Measurements from ENCODE around the gene GDF3. TPM values are rescaled to one million over a fixed set of nuclear protein-coding genes. Genes with fewer than 3 reads are reported as not detected.
A peak's percentile ranks its signal among the peaks of the same experiment; 100 is the strongest.
"Not testable (repeated sequence)": the region's sequence is repeated elsewhere in the genome, so short reads cannot be mapped to it uniquely, and the experiment has no call there.

GDF3 gene
- total RNA-seq, 1 experiment from 2014 or later = 172 TPM

GRCh38 chr12:7693793-7694192 is 1.8 kb downstream of the GDF3 start:
- peak; percentile 28 for DNase-seq
- H3K36me3 ChIP-seq (replicated peaks; ENCODE audit: control insufficient read depth, insufficient read depth, low read length) = no peaks in the 10 kb centered on the region
- H3K27me3 ChIP-seq (ENCODE audit: control insufficient read depth, insufficient read depth, low read length) = no peaks in the 10 kb centered on the region
- H3K4me3 ChIP-seq (ENCODE audit: insufficient read depth, low read depth, low read length) = peak overlapping the region; percentile 14; the same call in 1 of the 2 replicates

- H3K4me3 ChIP-seq (ENCODE audit: insufficient read depth, low read depth, low read length) = no peak overlapping the region
- no peaks in the 10 kb centered on the region for H3K27me3 ChIP-seq (ENCODE audit: control insufficient read depth, insufficient read depth, low read length)
- H3K36me3 ChIP-seq (replicated peaks; ENCODE audit: control insufficient read depth, insufficient read depth, low read length) = no peaks in the 10 kb centered on the region
- DNase-seq = no peak
Measured at GRCh38 chr12:7681535-7681934, 14.0 kb downstream of the GDF3 start.

GRCh38 chr12:7679251-7680045 is 16.1 kb downstream of the GDF3 start:
- no peaks in the 10 kb centered on the region for H3K36me3 ChIP-seq (replicated peaks; ENCODE audit: control insufficient read depth, insufficient read depth, low read length)
- H3K4me3 ChIP-seq (ENCODE audit: insufficient read depth, low read depth, low read length) = no peak overlapping the region
- DNase-seq = no peak
- no peaks in the 10 kb centered on the region for H3K27me3 ChIP-seq (ENCODE audit: control insufficient read depth, insufficient read depth, low read length)

GRCh38 chr12:7678744-7679143 is 16.8 kb downstream of the GDF3 start:
- Histone ChIP-seq H3K36me3 (replicated peaks; ENCODE audit: control insufficient read depth, insufficient read depth, low read length) (no peaks in the 10 kb centered on the region), H3K4me3 (ENCODE audit: insufficient read depth, low read depth, low read length) (no peak overlapping the region), H3K27me3 (ENCODE audit: control insufficient read depth, insufficient read depth, low read length) (no peaks in the 10 kb centered on the region)
- no peak for DNase-seq

- H3K36me3 ChIP-seq (replicated peaks; ENCODE audit: control insufficient read depth, insufficient read depth, low read length); H3K27me3 ChIP-seq (ENCODE audit: control insufficient read depth, insufficient read depth, low read length); H3K4me3 ChIP-seq (ENCODE audit: insufficient read depth, low read depth, low read length): not testable (repeated sequence)
- peak; percentile 74 for DNase-seq
Measured at GRCh38 chr12:7677432-7677888, 18.1 kb downstream of the GDF3 start.

- not testable (repeated sequence) for DNase-seq; H3K36me3 ChIP-seq (replicated peaks; ENCODE audit: control insufficient read depth, insufficient read depth, low read length); H3K4me3 ChIP-seq (ENCODE audit: insufficient read depth, low read depth, low read length); H3K27me3 ChIP-seq (ENCODE audit: control insufficient read depth, insufficient read depth, low read length)
Measured at GRCh38 chr12:7675455-7675854, 20.1 kb downstream of the GDF3 start.

GRCh38 chr12:7668171-7668570 is 27.4 kb downstream of the GDF3 start:
- no peaks in the 10 kb centered on the region for H3K27me3 ChIP-seq (ENCODE audit: control insufficient read depth, insufficient read depth, low read length)
- H3K4me3 ChIP-seq (ENCODE audit: insufficient read depth, low read depth, low read length) = no peak overlapping the region
- no peaks in the 10 kb centered on the region for H3K36me3 ChIP-seq (replicated peaks; ENCODE audit: control insufficient read depth, insufficient read depth, low read length)
- no peak for DNase-seq

GRCh38 chr12:7667125-7667524 is 28.4 kb downstream of the GDF3 start:
- DNase-seq = peak; percentile 65
- H3K4me3 ChIP-seq (ENCODE audit: insufficient read depth, low read depth, low read length) = no peak overlapping the region
- no peaks in the 10 kb centered on the region for H3K27me3 ChIP-seq (ENCODE audit: control insufficient read depth, insufficient read depth, low read length)
- no peaks in the 10 kb centered on the region for H3K36me3 ChIP-seq (replicated peaks; ENCODE audit: control insufficient read depth, insufficient read depth, low read length)

- no peak for DNase-seq
- H3K36me3 ChIP-seq (replicated peaks; ENCODE audit: control insufficient read depth, insufficient read depth, low read length) = no peaks in the 10 kb centered on the region
- H3K27me3 ChIP-seq (ENCODE audit: control insufficient read depth, insufficient read depth, low read length) = no peaks in the 10 kb centered on the region
- no peak overlapping the region for H3K4me3 ChIP-seq (ENCODE audit: insufficient read depth, low read depth, low read length)
Measured at GRCh38 chr12:7666595-7666994, 29.0 kb downstream of the GDF3 start.

GRCh38 chr12:7661741-7662140 is 33.8 kb downstream of the GDF3 start:
- no peaks in the 10 kb centered on the region for H3K36me3 ChIP-seq (replicated peaks; ENCODE audit: control insufficient read depth, insufficient read depth, low read length)
- H3K27me3 ChIP-seq (ENCODE audit: control insufficient read depth, insufficient read depth, low read length) = no peaks in the 10 kb centered on the region
- H3K4me3 ChIP-seq (ENCODE audit: insufficient read depth, low read depth, low read length) = no peak overlapping the region
- DNase-seq = no peak

GRCh38 chr12:7656121-7656520 is 39.5 kb downstream of the GDF3 start:
- H3K27me3 ChIP-seq (ENCODE audit: control insufficient read depth, insufficient read depth, low read length) = no peaks in the 10 kb centered on the region
- no peak overlapping the region for H3K4me3 ChIP-seq (ENCODE audit: insufficient read depth, low read depth, low read length)
- no peak for DNase-seq
- no peaks in the 10 kb centered on the region for H3K36me3 ChIP-seq (replicated peaks; ENCODE audit: control insufficient read depth, insufficient read depth, low read length)

GRCh38 chr12:7650091-7650490 is 45.5 kb downstream of the GDF3 start:
- Histone ChIP-seq H3K4me3 (ENCODE audit: insufficient read depth, low read depth, low read length) (no peak overlapping the region), H3K27me3 (ENCODE audit: control insufficient read depth, insufficient read depth, low read length) (no peaks in the 10 kb centered on the region), H3K36me3 (replicated peaks; ENCODE audit: control insufficient read depth, insufficient read depth, low read length) (no peaks in the 10 kb centered on the region)
- no peak for DNase-seq

GRCh38 chr12:7647071-7647470 is 48.5 kb downstream of the GDF3 start:
- Histone ChIP-seq H3K36me3 (replicated peaks; ENCODE audit: control insufficient read depth, insufficient read depth, low read length) (no peaks in the 10 kb centered on the region), H3K4me3 (ENCODE audit: insufficient read depth, low read depth, low read length) (no peak overlapping the region), H3K27me3 (ENCODE audit: control insufficient read depth, insufficient read depth, low read length) (no peaks in the 10 kb centered on the region)
- DNase-seq = no peak

GRCh38 chr12:7646178-7646475 is 49.4 kb downstream of the GDF3 start:
- H3K36me3 ChIP-seq (replicated peaks; ENCODE audit: control insufficient read depth, insufficient read depth, low read length) = no peaks in the 10 kb centered on the region
- no peak overlapping the region for H3K4me3 ChIP-seq (ENCODE audit: insufficient read depth, low read depth, low read length)
- H3K27me3 ChIP-seq (ENCODE audit: control insufficient read depth, insufficient read depth, low read length) = no peaks in the 10 kb centered on the region
- DNase-seq = peak; percentile 35

GRCh38 chr12:7645395-7646177 is 50.0 kb downstream of the GDF3 start:
- peak; percentile 64 for DNase-seq
- Histone ChIP-seq H3K4me3 (ENCODE audit: insufficient read depth, low read depth, low read length) (no peak overlapping the region), H3K36me3 (replicated peaks; ENCODE audit: control insufficient read depth, insufficient read depth, low read length) (no peaks in the 10 kb centered on the region), H3K27me3 (ENCODE audit: control insufficient read depth, insufficient read depth, low read length) (no peaks in the 10 kb centered on the region)

Measured in H7 (cell line).